HG03565 (cell line): ENCODE measurements around the gene CIP2A.

Experiments
- ATAC-seq: cut with Tn5 transposase; IDR thresholded peaks from one replicate; pipeline ENCODE4 v1.9.1; 2021; ENCODE audit warnings: mild to moderate bottlenecking, moderate library complexity; ENCODE audit not compliant: unreplicated experiment

The CIP2A gene

DNA sequence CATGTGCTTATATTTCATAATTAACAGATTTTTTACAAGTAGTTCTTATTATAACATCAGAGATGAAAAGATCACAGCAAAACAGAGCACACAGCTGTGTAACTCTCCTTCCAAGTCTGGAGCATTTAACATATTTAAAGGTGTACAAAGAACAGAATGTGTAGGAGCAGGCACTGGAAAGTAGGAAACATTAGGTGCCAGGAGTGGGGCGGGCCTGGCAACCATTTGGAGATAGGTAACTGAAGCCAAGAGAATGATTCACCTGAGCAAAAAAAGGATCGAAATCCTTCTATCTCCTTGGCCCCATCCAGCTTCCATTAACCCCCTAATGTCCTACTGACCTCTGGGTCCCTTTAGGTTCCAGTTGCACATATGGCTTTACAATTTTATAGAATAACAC is 76.6 kb downstream of the CIP2A start:
- ATAC-seq, result no peak

- ATAC-seq, result no peak
Observed at GRCh38 chr3:108511490-108511889, 77.7 kb downstream of the CIP2A start.

DNA sequence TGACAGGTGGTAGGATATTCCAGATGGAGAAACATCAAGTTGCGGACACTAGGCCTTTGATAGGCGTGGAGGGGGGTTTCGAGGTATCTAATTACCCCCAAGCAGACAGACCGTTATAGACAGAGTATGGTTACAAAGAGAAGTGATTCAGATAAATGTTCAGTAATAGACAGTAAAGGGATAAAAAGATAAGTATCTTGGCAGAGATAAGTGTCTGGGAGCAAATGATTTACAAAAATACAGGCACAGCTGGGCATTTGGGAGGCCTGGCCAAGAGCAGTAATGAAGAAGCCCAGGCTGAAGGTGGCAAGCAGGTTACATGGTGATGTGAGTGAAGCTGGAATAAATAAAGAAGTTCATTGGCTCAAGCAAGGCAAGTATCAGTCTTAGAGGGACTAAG is 78.2 kb downstream of the CIP2A start:
- ATAC-seq, result no peak

DNA sequence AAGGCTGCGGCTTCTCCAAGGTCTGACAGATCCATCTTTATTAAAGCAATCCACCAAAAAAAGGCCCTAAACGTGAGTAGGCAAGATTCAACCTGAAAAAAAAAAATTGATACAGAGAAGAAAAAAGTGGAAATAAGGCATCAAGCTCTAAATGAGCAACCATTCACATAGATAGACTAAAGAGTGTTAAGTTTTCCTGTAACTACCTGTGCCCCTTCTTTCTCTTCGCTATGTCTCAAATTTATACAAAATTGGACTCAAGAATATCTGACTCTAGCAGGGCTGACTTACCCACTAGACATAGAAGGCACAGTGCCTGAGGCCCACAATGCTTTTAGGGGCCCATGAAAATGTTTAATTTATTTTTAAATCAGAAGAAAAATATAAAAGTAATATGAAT is 78.7 kb downstream of the CIP2A start, which contains the start of gene MYH15:
TSS of gene MYH15 (minus strand) at position 101 of the 400 bp plus-strand sequence. CDS start at position 35, 66 bp downstream.
- ATAC-seq, result no peak

- ATAC-seq, result no peak
Observed at GRCh38 chr3:108509871-108510270, 79.4 kb downstream of the CIP2A start.

- ATAC-seq, result no peak
Observed at GRCh38 chr3:108509263-108509662, 80.0 kb downstream of the CIP2A start.

DNA sequence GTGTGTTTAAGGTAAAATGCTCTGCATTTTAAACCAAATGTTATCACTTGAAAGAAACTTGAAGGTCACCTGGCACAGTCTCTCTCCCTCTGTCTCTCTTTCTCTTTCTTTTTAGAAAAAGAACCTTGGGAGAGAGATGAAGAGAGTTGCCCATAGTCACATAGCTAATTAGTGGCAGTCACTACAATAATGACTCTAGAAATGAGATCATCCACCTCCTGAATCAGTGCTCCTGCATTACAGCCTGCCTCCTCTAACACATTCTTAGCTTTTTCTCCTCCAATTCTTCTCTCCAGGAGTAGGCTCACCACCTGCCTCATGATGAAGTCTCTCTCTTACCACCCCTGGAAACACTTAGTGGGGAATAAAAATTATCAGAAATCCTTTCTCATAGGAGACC is 81.3 kb downstream of the CIP2A start:
- ATAC-seq, result no peak

- no peak for ATAC-seq
Observed at GRCh38 chr3:108505811-108506210, 83.4 kb downstream of the CIP2A start.

DNA sequence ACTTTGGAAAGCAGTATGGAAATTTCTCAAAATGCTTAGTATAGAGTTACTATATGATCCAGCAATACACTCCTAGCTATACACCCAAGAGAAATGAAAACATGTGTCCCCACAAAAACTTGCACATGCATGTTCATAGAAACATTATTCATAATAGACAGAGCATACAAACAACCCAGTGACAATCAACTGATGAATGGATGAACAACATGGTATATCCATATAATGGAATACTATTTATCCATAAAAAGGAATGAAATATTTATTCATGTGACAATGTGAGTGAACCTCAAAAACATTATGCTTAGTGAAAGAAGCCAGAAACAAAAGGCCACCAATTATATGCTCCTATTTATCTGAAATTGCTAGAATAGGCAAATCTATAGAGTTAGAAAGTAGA is 85.5 kb downstream of the CIP2A start:
- ATAC-seq, result no peak

- ATAC-seq, result no peak
Observed at GRCh38 chr3:108501535-108501934, 87.7 kb downstream of the CIP2A start.

- ATAC-seq, result no peak
Observed at GRCh38 chr3:108500728-108501127, 88.5 kb downstream of the CIP2A start.
